Liver (tissue), 9 donors: Measurements from ENCODE around the gene ASF1B. TPM values are rescaled to one million over a fixed set of nuclear protein-coding genes. Genes with fewer than 3 reads are reported as not detected.

Source experiments
- DNase-seq: peaks from one replicate; pipeline ENCODE4 v3.0.0-alpha.2; 2017; ENCODE audit warnings: low spot score
- H3K27ac ChIP-seq, 2 donors: one replicate each; pipeline ENCODE4 v1.7.0; 2013; ENCODE audit warnings: inconsistent platforms in 2 of 2, low read length in 2 of 2, control low read depth in 1 of 2, low read depth in 1 of 2, mild to moderate bottlenecking in 1 of 2
- H3K27me3 ChIP-seq, 4 donors: one replicate each; pipeline versions ENCODE4 v1.6.1 to v1.7.0; 2013; ENCODE audit warnings: low read length in 3 of 4, inconsistent platforms in 1 of 4, mild to moderate bottlenecking in 1 of 4, moderate library complexity in 1 of 4; ENCODE audit not compliant: control insufficient read depth in 4 of 4, insufficient read depth in 4 of 4
- H3K36me3 ChIP-seq, 4 donors: one replicate each; pipeline versions ENCODE4 v1.6.1 to v1.7.0; 2013; ENCODE audit warnings: low read length in 3 of 4, mild to moderate bottlenecking in 3 of 4, low read depth in 1 of 4, moderate library complexity in 1 of 4; ENCODE audit not compliant: control insufficient read depth in 4 of 4, insufficient read depth in 3 of 4
- H3K4me1 ChIP-seq, 4 donors: one replicate each; pipeline versions ENCODE4 v1.6.1 to v1.7.0; 2013; ENCODE audit warnings: low read length in 3 of 4, mild to moderate bottlenecking in 3 of 4, moderate library complexity in 1 of 4; ENCODE audit not compliant: control insufficient read depth in 4 of 4, insufficient read depth in 4 of 4
- H3K4me3 ChIP-seq, 3 donors: one replicate each; pipeline versions ENCODE4 v1.6.1 to v1.7.0; 2013; ENCODE audit warnings: low read length in 3 of 3, control low read depth in 1 of 3, low read depth in 1 of 3, mild to moderate bottlenecking in 1 of 3
- H3K9ac ChIP-seq, 2 donors: one replicate each; pipeline ENCODE4 v1.7.0; 2013; ENCODE audit warnings: low read length in 2 of 2, mild to moderate bottlenecking in 2 of 2, moderate library complexity in 2 of 2, control low read depth in 1 of 2, low read depth in 1 of 2
- H3K9me3 ChIP-seq, 4 donors: one replicate each; pipeline versions ENCODE4 v1.6.1 to v1.7.0; 2013; ENCODE audit warnings: low read length in 3 of 4; ENCODE audit not compliant: control insufficient read depth in 4 of 4
- ATF3 ChIP-seq: IDR thresholded peaks from 2 replicates; pipeline ENCODE4 v1.6.1; 2016; ENCODE audit warnings: antibody characterized with exemption
- CTCF ChIP-seq: fragments of 150-350 bp; IDR thresholded peaks from 2 replicates; pipeline ENCODE4 v1.5.1; 2017; ENCODE audit warnings: improper control_type of control experiment, low read depth, low read length; ENCODE audit not compliant: missing input control
- EGR1 ChIP-seq, 2 donors: IDR thresholded peaks; 2 replicates each; pipeline ENCODE4 v1.6.1; 2016 to 2018; ENCODE audit warnings: antibody characterized with exemption in 2 of 2, low read depth in 2 of 2
- FOXA1 ChIP-seq: IDR thresholded peaks from 2 replicates; pipeline ENCODE4 v1.6.1; 2016; ENCODE audit warnings: antibody characterized with exemption
- FOXA2 ChIP-seq: IDR thresholded peaks from 2 replicates; pipeline ENCODE4 v1.6.1; 2016; ENCODE audit warnings: antibody characterized with exemption
- HNF4A ChIP-seq, 2 donors: conservative IDR thresholded peaks; 2 replicates each; pipeline ENCODE4 v1.6.1; 2016; ENCODE audit warnings: antibody characterized with exemption in 2 of 2, mild to moderate bottlenecking in 2 of 2
- HNF4G ChIP-seq: IDR thresholded peaks from 2 replicates; pipeline ENCODE4 v1.6.1; 2016; ENCODE audit warnings: antibody characterized with exemption
- NR2F2 ChIP-seq: IDR thresholded peaks from 2 replicates; pipeline ENCODE4 v1.6.1; 2016; ENCODE audit warnings: antibody characterized with exemption
- RAD21 ChIP-seq, 2 donors: IDR thresholded peaks; 2 replicates each; pipeline ENCODE4 v1.6.1; 2016; ENCODE audit warnings: antibody characterized with exemption in 2 of 2, mild to moderate bottlenecking in 2 of 2
- REST ChIP-seq: IDR thresholded peaks from 2 replicates; pipeline ENCODE4 v1.6.1; 2016; ENCODE audit warnings: antibody characterized with exemption, mild to moderate bottlenecking
- TAF1 ChIP-seq: conservative IDR thresholded peaks from 2 replicates; pipeline ENCODE4 v1.6.1; 2016; ENCODE audit warnings: antibody characterized with exemption, mild to moderate bottlenecking
- YY1 ChIP-seq: IDR thresholded peaks from 2 replicates; pipeline ENCODE4 v1.6.1; 2016; ENCODE audit warnings: antibody characterized with exemption, mild to moderate bottlenecking
- WGBS: extraction: QIAGEN DNeasy Blood & Tissue Kit; methylation state at CpG from one replicate; pipeline ENCODE4 v1.1.7; 2013; 5-methylcytosine and 5-hydroxymethylcytosine counted together
- polyA plus RNA-seq, 2 donors: library from polyadenylated mRNA; stranded (reverse) in 1 of 2; unstranded in 1 of 2; fragments of 200-250 nt in 1 of 2; fragments of >200 nt in 1 of 2; fragmentation: Nextera tagmentation in 1 of 2; extraction: Ambion mirVana in 1 of 2; gene quantifications; one replicate each; pipeline versions ENCODE4 v1.2.1 to v1.2.3, GENCODE V29; 2013 to 2015
- total RNA-seq, 2 donors: library from RNA; depleted of rRNA; stranded (reverse); fragments of >200 nt; gene quantifications; one replicate each; pipeline ENCODE4 v1.2.3, GENCODE V29; 2014
- donor health status: healthy.
- donor health status: healthy.
- donor health status: healthy.
- donor health status: healthy.
- donor health status: healthy.

Gene ASF1B
- total and polyA plus RNA-seq, 4 donors: 0.25 to 20.5 (median 1.6) TPM

- no peak for DNase-seq
- 87% methylated on average over 21 of the region's 21 CpGs for WGBS
- H3K4me3 ChIP-seq: no peak overlapping the region
- no peak overlapping the region for H3K9ac ChIP-seq
- H3K4me1 ChIP-seq: no peaks in the 10 kb centered on the region
- peak; percentile 39 to 67 for TF ChIP-seq RAD21 (IDR thresholded peaks at IDR 0.05)
- no peak for TF ChIP-seq FOXA1
- TF ChIP-seq CTCF: peak; percentile 25
- TF ChIP-seq YY1: no peak
- H3K9me3 ChIP-seq: peaks cover 0 to 5% (median 3%) of the 10 kb centered on the region in 4 donors
- no peak overlapping the region for H3K27ac ChIP-seq
- H3K36me3 ChIP-seq: peaks cover 9 to 40% (median 18%) of the 10 kb centered on the region in 4 donors
- H3K27me3 ChIP-seq: no peaks in the 10 kb centered on the region
Observed at GRCh38 chr19:14097532-14098151, 38.7 kb downstream of the ASF1B start.

GRCh38 chr19:14096272-14096992 lies 40.0 kb downstream of the ASF1B start:
- Histone ChIP-seq H3K9ac (no peak overlapping the region), H3K4me3 (no peak overlapping the region), H3K27me3 (no peaks in the 10 kb centered on the region), H3K4me1 (peaks cover 0 to 7% (median 2%) of the 10 kb centered on the region in 4 donors), H3K27ac (no peak overlapping the region), H3K9me3 (peaks cover 0 to 5% (median 3%) of the 10 kb centered on the region in 4 donors), H3K36me3 (peaks cover 7 to 35% (median 13%) of the 10 kb centered on the region in 4 donors)
- WGBS: 98% methylated on average over 11 of the region's 11 CpGs
- DNase-seq: no peak
- TF ChIP-seq FOXA1: no peak
- peak; percentile 8 to 49 for TF ChIP-seq RAD21 (IDR thresholded peaks at IDR 0.05)

GRCh38 chr19:14094854-14095253 lies 41.5 kb downstream of the ASF1B start:
- Histone ChIP-seq H3K4me1 (peaks cover 1 to 8% (median 4%) of the 10 kb centered on the region in 4 donors), H3K36me3 (peaks cover 5 to 21% (median 7%) of the 10 kb centered on the region in 4 donors), H3K27ac (no peak overlapping the region), H3K9me3 (peaks cover 0 to 5% (median 3%) of the 10 kb centered on the region in 4 donors), H3K9ac (no peak overlapping the region), H3K27me3 (no peaks in the 10 kb centered on the region), H3K4me3 (no peak overlapping the region)
- 87% methylated on average over 7 of the region's 7 CpGs for WGBS
- no peak for TF ChIP-seq HNF4G
- TF ChIP-seq ATF3: no peak
- no peak for TF ChIP-seq CTCF
- TF ChIP-seq TAF1: no peak
- no peak for TF ChIP-seq RAD21 (IDR thresholded peaks at IDR 0.05)
- no peak for TF ChIP-seq HNF4A (conservative IDR thresholded peaks at IDR 0.05)
- TF ChIP-seq EGR1 (IDR thresholded peaks at IDR 0.05; ENCODE audit: low read depth in 2 of 2): no peak
- TF ChIP-seq REST: no peak
- TF ChIP-seq NR2F2: no peak
- TF ChIP-seq FOXA2: no peak
- no peak for DNase-seq
